H1 (cell line): ENCODE data around the gene ACOT7.

ENCODE experiments used
- ATF3 ChIP-seq: IDR thresholded peaks from 2 replicates; pipeline ENCODE4 v1.6.1; 2011; ENCODE audit warnings: low read depth, mild to moderate bottlenecking, low read length; ENCODE audit not compliant: insufficient read depth
- CTCF ChIP-seq, 3 experiments: IDR thresholded peaks; 1 replicate in 2 of 3; 2 replicates in 1 of 3; pipeline versions ENCODE4 v1.5.1 to v1.6.1; 2011; ENCODE audit warnings: low read length in 3 of 3, mild to moderate bottlenecking in 3 of 3, inconsistent platforms in 2 of 3, low read depth in 1 of 3, moderate library complexity in 1 of 3; ENCODE audit not compliant: insufficient read depth in 1 of 3; ENCODE audit errors: control extremely low read depth in 1 of 3
- FOSL1 ChIP-seq: IDR thresholded peaks from 2 replicates; pipeline ENCODE4 v1.6.1; 2011; ENCODE audit warnings: mild to moderate bottlenecking, low read depth, low read length, moderate library complexity; ENCODE audit not compliant: insufficient read depth
- HDAC6 ChIP-seq: IDR thresholded peaks from one replicate; pipeline ENCODE4 v1.7.1; 2012; ENCODE audit warnings: low read depth, mild to moderate bottlenecking, inconsistent platforms, low read length, moderate library complexity
- MAX ChIP-seq: IDR thresholded peaks from 2 replicates; pipeline ENCODE4 v1.6.1; 2012; ENCODE audit warnings: inconsistent platforms
- PHF8 ChIP-seq: fragments of 200-600 bp; sonication (generic); conservative IDR thresholded peaks from 2 replicates; pipeline ENCODE4 v1.7.1; 2012; ENCODE audit warnings: low read depth, mild to moderate bottlenecking, inconsistent platforms, low read length, moderate library complexity
- POLR2A ChIP-seq, 2 experiments: IDR thresholded peaks; 1 replicate in 1 of 2; 2 replicates in 1 of 2; pipeline ENCODE4 v1.6.1; 2011; ENCODE audit warnings: low read depth in 2 of 2, low read length in 2 of 2, mild to moderate bottlenecking in 2 of 2; ENCODE audit errors: control extremely low read depth in 1 of 2
- USF2 ChIP-seq: IDR thresholded peaks from 2 replicates; pipeline ENCODE4 v1.6.1; 2011; ENCODE audit warnings: low read length, improper control_type of control experiment

GRCh38 chr1:6408023-6408422, 14.5 kb upstream of the ACOT7 start:
- no peak for TF ChIP-seq CTCF (IDR thresholded peaks at IDR 0.05; ENCODE audit: control extremely low read depth in 1 of 3, insufficient read depth in 1 of 3, low read depth in 1 of 3, low read length in 3 of 3)
- TF ChIP-seq POLR2A (IDR thresholded peaks at IDR 0.05; ENCODE audit: control extremely low read depth in 1 of 2, low read depth in 2 of 2, low read length in 2 of 2), result no peak
- TF ChIP-seq MAX, result no peak
- TF ChIP-seq HDAC6, result no peak
- no peak for TF ChIP-seq PHF8
- no peak for TF ChIP-seq FOSL1
- no peak for TF ChIP-seq ATF3
- TF ChIP-seq USF2, result no peak
